Neuronal stem cell (in vitro differentiated cells): ENCODE data around the gene PHETA2.

Experiments used
- DNase-seq: peaks from one replicate; pipeline ENCODE4 v3.0.0-alpha.2; 2013; ENCODE audit warnings: low spot score
- H2AFZ ChIP-seq: one replicate; pipeline ENCODE4 v1.6.1; 2013; ENCODE audit warnings: mild to moderate bottlenecking, low read length, inconsistent platforms
- H2AK5ac ChIP-seq: 2 replicates; pipeline ENCODE4 v1.6.1; 2013; ENCODE audit warnings: low read depth, mild to moderate bottlenecking, inconsistent platforms, low read length, moderate library complexity, mixed read lengths
- H2BK120ac ChIP-seq: 2 replicates; pipeline ENCODE4 v1.6.1; 2013; ENCODE audit warnings: low read depth, mild to moderate bottlenecking, inconsistent platforms, low read length, moderate library complexity, mixed read lengths
- H2BK12ac ChIP-seq: one replicate; pipeline ENCODE4 v1.6.1; 2013; ENCODE audit warnings: low read length, inconsistent platforms
- H2BK15ac ChIP-seq: 2 replicates; pipeline ENCODE4 v1.6.1; 2013; ENCODE audit warnings: mild to moderate bottlenecking, low read length, inconsistent platforms, mixed read lengths
- H2BK5ac ChIP-seq: one replicate; pipeline ENCODE4 v1.6.1; 2013; ENCODE audit warnings: inconsistent platforms, mild to moderate bottlenecking, low read length, moderate library complexity
- H3K14ac ChIP-seq: one replicate; pipeline ENCODE4 v1.6.1; 2013; ENCODE audit warnings: low read length, inconsistent platforms
- H3K18ac ChIP-seq: 2 replicates; pipeline ENCODE4 v1.6.1; 2013; ENCODE audit warnings: low read length, inconsistent platforms
- H3K23ac ChIP-seq: 2 replicates; pipeline ENCODE4 v1.6.1; 2013; ENCODE audit warnings: low read depth, mild to moderate bottlenecking, mixed read lengths, low read length, inconsistent platforms; ENCODE audit not compliant: poor library complexity
- H3K27ac ChIP-seq: replicated peaks from 3 replicates; pipeline ENCODE4 v1.5.1; 2013; ENCODE audit warnings: low read length, inconsistent platforms
- H3K27me3 ChIP-seq, 3 experiments: 2 replicates each; pipeline ENCODE4 v1.6.1; 2013; ENCODE audit warnings: low read length in 3 of 3, mild to moderate bottlenecking in 2 of 3, inconsistent platforms in 1 of 3, low read depth in 1 of 3, mixed read lengths in 1 of 3, moderate library complexity in 1 of 3; ENCODE audit not compliant: control insufficient read depth in 3 of 3, insufficient read depth in 3 of 3
- H3K36me3 ChIP-seq, 2 donors: replicated peaks in 1 of 2; 2 replicates each; pipeline ENCODE4 v1.6.1; 2013; ENCODE audit warnings: low read length in 2 of 2; ENCODE audit not compliant: control insufficient read depth in 2 of 2, insufficient read depth in 2 of 2
- H3K4ac ChIP-seq: 2 replicates; pipeline ENCODE4 v1.6.1; 2013; ENCODE audit warnings: inconsistent platforms, mild to moderate bottlenecking, low read length, moderate library complexity
- H3K4me1 ChIP-seq, 2 donors: 1 replicate in 1 of 2; 2 replicates in 1 of 2; pipeline ENCODE4 v1.6.1; 2013; ENCODE audit warnings: low read length in 2 of 2, low read depth in 1 of 2; ENCODE audit not compliant: control insufficient read depth in 2 of 2, insufficient read depth in 1 of 2
- H3K4me2 ChIP-seq: one replicate; pipeline ENCODE4 v1.6.1; 2013; ENCODE audit warnings: mild to moderate bottlenecking, low read length, inconsistent platforms; ENCODE audit not compliant: insufficient read depth, poor library complexity, severe bottlenecking
- H3K4me3 ChIP-seq, 2 donors: 2 replicates each; pipeline ENCODE4 v1.5.1; 2013; ENCODE audit warnings: low read length in 2 of 2, mild to moderate bottlenecking in 2 of 2, inconsistent platforms in 1 of 2, moderate library complexity in 1 of 2
- H3K79me1 ChIP-seq: one replicate; pipeline ENCODE4 v1.6.1; 2013; ENCODE audit warnings: low read depth, mild to moderate bottlenecking, inconsistent platforms, low read length, moderate library complexity
- H3K9ac ChIP-seq: one replicate; pipeline ENCODE4 v1.6.1; 2013; ENCODE audit warnings: mild to moderate bottlenecking, low read depth, low read length, inconsistent platforms; ENCODE audit not compliant: poor library complexity
- H3K9me3 ChIP-seq, 2 donors: replicated peaks in 1 of 2; 2 replicates each; pipeline versions ENCODE3 to v1.6.1; 2013; ENCODE audit warnings: low read length in 2 of 2, mild to moderate bottlenecking in 2 of 2, inconsistent platforms in 1 of 2, low read depth in 1 of 2, mixed read lengths in 1 of 2, moderate library complexity in 1 of 2; ENCODE audit not compliant: control insufficient read depth in 2 of 2, insufficient read depth in 1 of 2
- H4K8ac ChIP-seq: one replicate; pipeline ENCODE4 v1.6.1; 2013; ENCODE audit warnings: low read depth, mild to moderate bottlenecking, inconsistent platforms, low read length, moderate library complexity
- H4K91ac ChIP-seq: one replicate; pipeline ENCODE4 v1.6.1; 2013; ENCODE audit warnings: low read length, low read depth, mild to moderate bottlenecking, inconsistent platforms; ENCODE audit not compliant: poor library complexity
- WGBS, 2 donors: extraction: QIAGEN DNeasy Blood & Tissue Kit; methylation state at CpG; one replicate each; pipeline ENCODE4 v1.1.7; 2013; ENCODE audit warnings: missing lambda C conversion rate in 2 of 2, mixed read lengths in 1 of 2; ENCODE audit not compliant: insufficient read length in 2 of 2, insufficient replicate concordance in 1 of 2; ENCODE audit errors: extremely low coverage in 2 of 2; 5-methylcytosine and 5-hydroxymethylcytosine counted together

Gene PHETA2

DNA sequence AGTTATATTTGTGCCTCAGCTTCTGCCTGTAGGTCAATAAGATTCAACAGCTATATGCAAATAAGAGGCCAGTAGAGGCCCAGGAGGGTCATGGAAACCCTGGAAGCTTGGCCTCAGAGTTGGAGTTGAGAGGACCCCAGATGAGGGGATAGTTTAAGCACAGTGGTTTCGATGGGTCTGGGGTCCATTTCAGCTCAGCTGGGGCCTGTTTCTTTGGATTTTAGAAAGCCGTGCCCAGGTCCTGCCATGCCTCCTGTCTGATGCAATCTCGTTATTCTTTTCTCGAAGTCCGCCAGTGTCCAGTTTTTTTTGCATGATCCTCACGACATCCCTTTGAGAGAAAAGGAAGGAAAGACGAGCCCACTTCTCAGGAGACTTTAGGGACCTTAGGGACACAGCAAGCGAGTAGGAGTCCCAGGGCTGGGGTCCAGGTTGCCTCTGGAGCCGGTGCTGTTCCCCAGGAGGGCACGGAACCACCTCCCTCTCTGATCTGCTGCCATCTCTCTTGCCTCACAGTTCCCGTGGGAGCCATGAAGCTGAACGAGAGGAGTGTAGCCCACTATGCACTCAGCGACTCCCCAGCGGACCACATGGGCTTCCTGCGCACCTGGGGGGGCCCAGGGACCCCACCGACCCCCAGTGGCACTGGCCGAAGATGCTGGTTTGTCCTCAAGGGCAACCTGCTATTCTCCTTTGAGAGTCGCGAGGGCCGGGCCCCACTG lies 2.9 kb downstream of the PHETA2 start:
- Histone ChIP-seq H2AFZ (no peak overlapping the region), H3K4me2 (no peak overlapping the region), H4K8ac (no peak overlapping the region), H2BK120ac (no peak overlapping the region), H3K79me1 (no peaks in the 10 kb centered on the region), H3K9ac (no peak overlapping the region), H2BK5ac (peak overlapping the region; percentile 17), H3K23ac (peak overlapping the region; percentile 20), H3K36me3 (peaks cover 0 to 4% of the 10 kb centered on the region in 2 donors), H3K27ac (no peak overlapping the region), H2BK15ac (peak overlapping the region; percentile 7), H3K27me3 (no peaks in the 10 kb centered on the region), H4K91ac (no peak overlapping the region), H2AK5ac (no peak overlapping the region), H3K9me3 (peaks cover 0 to 12% of the 10 kb centered on the region in 2 donors), H3K4me3 (no peak overlapping the region), H3K18ac (no peak overlapping the region), H3K4ac (no peak overlapping the region), H3K4me1 (peaks cover 3 to 8% of the 10 kb centered on the region in 2 donors), H2BK12ac (no peak overlapping the region), H3K14ac (no peak overlapping the region)
- no peak for DNase-seq
- no CpG with 5 or more reads among the region's 20 CpGs for WGBS, 2 donors

DNA sequence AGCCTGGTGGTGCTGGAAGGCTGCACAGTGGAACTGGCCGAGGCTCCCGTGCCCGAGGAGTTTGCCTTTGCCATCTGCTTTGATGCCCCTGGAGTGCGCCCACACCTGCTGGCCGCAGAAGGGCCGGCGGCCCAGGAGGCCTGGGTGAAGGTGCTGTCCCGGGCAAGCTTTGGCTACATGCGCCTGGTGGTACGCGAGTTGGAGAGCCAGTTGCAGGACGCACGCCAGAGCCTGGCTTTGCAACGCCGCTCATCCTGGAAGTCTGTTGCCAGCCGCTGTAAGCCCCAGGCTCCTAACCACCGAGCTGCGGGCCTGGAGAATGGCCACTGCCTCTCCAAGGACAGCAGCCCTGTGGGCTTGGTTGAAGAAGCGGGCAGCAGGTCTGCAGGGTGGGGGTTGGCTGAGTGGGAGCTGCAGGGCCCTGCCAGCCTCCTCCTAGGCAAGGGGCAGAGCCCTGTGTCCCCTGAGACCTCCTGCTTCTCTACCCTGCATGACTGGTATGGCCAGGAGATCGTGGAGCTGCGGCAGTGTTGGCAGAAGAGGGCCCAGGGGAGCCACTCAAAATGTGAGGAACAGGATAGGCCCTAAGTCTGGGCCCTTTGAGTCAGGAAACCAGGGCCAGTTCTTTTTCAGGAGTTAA lies 3.6 kb downstream of the PHETA2 start:
- Histone ChIP-seq H2BK12ac (no peak overlapping the region), H2BK15ac (peak overlapping the region; percentile 69), H3K4me3 (no peak overlapping the region), H3K9me3 (peaks cover 0 to 11% of the 10 kb centered on the region in 2 donors), H3K18ac (no peak overlapping the region), H4K91ac (no peak overlapping the region), H2BK5ac (peak overlapping the region; percentile 17), H4K8ac (no peak overlapping the region), H2AFZ (no peak overlapping the region), H3K9ac (no peak overlapping the region), H3K27ac (no peak overlapping the region), H2AK5ac (no peak overlapping the region), H3K36me3 (peaks cover 2 to 10% of the 10 kb centered on the region in 2 donors), H3K4me1 (peaks cover 3 to 8% of the 10 kb centered on the region in 2 donors), H3K27me3 (no peaks in the 10 kb centered on the region), H3K4ac (no peak overlapping the region), H3K4me2 (no peak overlapping the region), H3K23ac (no peak overlapping the region), H3K14ac (no peak overlapping the region), H2BK120ac (no peak overlapping the region), H3K79me1 (no peaks in the 10 kb centered on the region)
- no peak for DNase-seq
- no CpG with 5 or more reads among the region's 21 CpGs for WGBS, 2 donors

DNA sequence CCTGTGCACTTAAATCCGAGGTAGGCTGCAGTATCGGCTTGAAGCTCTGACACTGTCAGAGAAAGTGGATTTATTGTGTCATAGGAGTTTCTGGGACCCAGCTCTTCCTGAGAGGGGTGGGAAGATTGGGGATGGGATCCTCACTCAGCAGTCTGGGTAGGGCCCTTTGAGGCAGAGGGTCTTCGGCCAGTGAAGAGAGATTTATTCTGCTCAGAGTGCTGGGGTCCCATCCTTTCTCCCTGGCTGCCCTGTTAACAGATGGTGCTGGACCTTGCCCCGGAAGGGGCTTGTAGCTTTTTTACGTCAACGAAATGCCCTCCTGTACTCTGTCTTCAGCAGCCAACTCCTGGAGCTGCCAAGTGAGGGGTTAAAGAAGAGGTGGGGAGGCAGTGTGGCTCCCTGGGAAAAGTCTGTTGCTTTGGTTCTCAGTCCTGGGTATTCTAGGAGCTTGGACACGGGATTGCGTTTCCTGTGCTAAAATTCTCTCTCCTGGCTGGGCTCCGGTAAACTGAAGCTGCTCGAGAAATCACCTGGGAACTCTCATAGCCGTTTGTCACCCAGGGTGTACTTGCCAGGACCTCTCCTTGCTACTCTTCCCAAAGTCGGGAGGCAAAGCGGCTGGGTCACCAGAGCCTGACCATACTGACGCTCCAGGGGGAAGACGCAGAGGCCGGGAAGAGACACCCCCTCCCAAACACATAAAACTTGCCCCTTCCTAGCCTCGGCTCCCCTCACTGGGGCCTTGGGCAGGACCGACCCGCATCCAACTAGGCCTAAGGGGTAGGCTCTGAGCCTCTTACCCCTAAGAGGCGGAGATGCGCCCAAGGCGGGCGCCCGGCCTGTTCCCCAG lies 4.6 kb downstream of the PHETA2 start:
- H3K4me1 ChIP-seq: peaks cover 3 to 8% of the 10 kb centered on the region in 2 donors
- H3K27me3 ChIP-seq: no peaks in the 10 kb centered on the region
- no peak overlapping the region for H3K23ac ChIP-seq
- no peak overlapping the region for H3K4ac ChIP-seq
- H3K36me3 ChIP-seq: peaks cover 3 to 21% of the 10 kb centered on the region in 2 donors
- peak overlapping the region; percentile 18 for H2AK5ac ChIP-seq
- DNase-seq: no peak
- H3K4me3 ChIP-seq: peak overlapping the region; percentile 88 to 92
- no peak overlapping the region for H3K9ac ChIP-seq
- peak overlapping the region; percentile 94 for H2AFZ ChIP-seq
- H3K14ac ChIP-seq: no peak overlapping the region
- H3K18ac ChIP-seq: peak overlapping the region; percentile 29
- H3K27ac ChIP-seq: peak overlapping the region; percentile 37
- no peak overlapping the region for H2BK15ac ChIP-seq
- H2BK5ac ChIP-seq: no peak overlapping the region
- H3K4me2 ChIP-seq: peak overlapping the region; percentile 45
- H2BK120ac ChIP-seq: no peak overlapping the region
- H4K91ac ChIP-seq: no peak overlapping the region
- peaks cover 0 to 10% of the 10 kb centered on the region in 2 donors for H3K9me3 ChIP-seq
- no peak overlapping the region for H4K8ac ChIP-seq
- no CpG with 5 or more reads among the region's 24 CpGs for WGBS, 2 donors
- no peaks in the 10 kb centered on the region for H3K79me1 ChIP-seq
- no peak overlapping the region for H2BK12ac ChIP-seq
